Measurements from ENCODE around the gene GPR132. TPM values are rescaled to one million over a fixed set of nuclear protein-coding genes. Genes with fewer than 3 reads are reported as not detected.
A peak's percentile ranks its signal among the peaks of the same experiment; 100 is the strongest.

GPR132 gene
- total and polyA plus RNA-seq, 10 of the 15 experiments (the other 5 are each of a cell fraction or from before 2014, with no cell fraction given) = 1.9 to 49.3 (median 20.4) TPM

- H2AFZ ChIP-seq (ENCODE audit: control insufficient read depth, low read depth, low read length) = no peak overlapping the region
- ChIA-PET SMC1A (ENCODE audit: uncharacterized antibody, unreplicated experiment) (interaction anchor here (1.7 kb wide), 1 partner anchor 22 kb away, joined by 5 read pairs; no protein-coding TSS in a partner anchor), POLR2A (interaction anchor here (2.4 kb wide), 1 partner anchor 41 kb away, joined by 14 read pairs; the partner anchor contains the start of gene GPR132), RAD21 (ENCODE audit: unreplicated experiment) (no interaction called here), CTCF (interaction anchor here (1.1 to 5.0 kb wide), 2 partner anchors 13 to 22 kb away, joined by 4 to 28 read pairs; no protein-coding TSS in a partner anchor)
- FAIRE-seq (no peak), DNase-seq (ENCODE audit: low read depth, low spot score) (no peak), ATAC-seq (no peak)
- intact Hi-C loops (cut with micrococcal nuclease; ENCODE audit: unreplicated experiment) (loop anchor here (5.0 kb wide), 1 partner anchor 43 kb away; the partner anchor contains the start of gene GPR132), in situ Hi-C loops (cut with MboI) (no loop called here)
- TF ChIP-seq BCL3 (IDR thresholded peaks at IDR 0.05; ENCODE audit: borderline replicate concordance, insufficient read depth, low read depth, low read length, poor library complexity, severe bottlenecking) = no peak
- no peak for TF ChIP-seq RBBP5 (conservative IDR thresholded peaks at IDR 0.05)
- no peak for TF ChIP-seq ZBTB4 (CRISPR knock-in tag; IDR thresholded peaks at IDR 0.05)
- no peak for TF ChIP-seq TARDBP (IDR thresholded peaks at IDR 0.05; ENCODE audit: borderline replicate concordance)
- no peak for TF ChIP-seq E2F4 (IDR thresholded peaks at IDR 0.05; ENCODE audit: low read depth, low read length)
- TF ChIP-seq CHD4 (IDR thresholded peaks at IDR 0.05) = no peak
- no peak for TF ChIP-seq RELA (IDR thresholded peaks at IDR 0.05; ENCODE audit: borderline replicate concordance, partially characterized antibody)
- no peak for TF ChIP-seq RCOR1 (conservative IDR thresholded peaks at IDR 0.05; ENCODE audit: low read depth, low read length)
- TF ChIP-seq NFXL1 (IDR thresholded peaks at IDR 0.05; ENCODE audit: borderline replicate concordance) = no peak
- TF ChIP-seq WRNIP1 (IDR thresholded peaks at IDR 0.05; ENCODE audit: borderline replicate concordance, low read depth, low read length) = no peak
- no peak for TF ChIP-seq TCF7 (IDR thresholded peaks at IDR 0.05; ENCODE audit: borderline replicate concordance)
- no peak for TF ChIP-seq BACH1 (IDR thresholded peaks at IDR 0.05; ENCODE audit: borderline replicate concordance)
- TF ChIP-seq GABPA (IDR thresholded peaks at IDR 0.05; ENCODE audit: low read depth) = no peak
- no peak for TF ChIP-seq SMAD1 (IDR thresholded peaks at IDR 0.05; ENCODE audit: low read depth, partially characterized antibody)
- no peak for TF ChIP-seq ASH2L (IDR thresholded peaks at IDR 0.05; ENCODE audit: borderline replicate concordance, low read depth)
- H3K36me3 ChIP-seq (ENCODE audit: control insufficient read depth in 2 of 2, insufficient read depth in 2 of 2, low read length in 1 of 2) = peaks cover 0 to 2% of the 10 kb centered on the region in 2 experiments; a peak in 2 of 4 replicates
- peak overlapping the region; percentile 84 for H3K27ac ChIP-seq (ENCODE audit: control insufficient read depth, insufficient read depth)
- peaks cover 26% of the 10 kb centered on the region for H3K4me1 ChIP-seq (ENCODE audit: control insufficient read depth, insufficient read depth, low read length)
- H3K9me3 ChIP-seq (replicated peaks; ENCODE audit: control insufficient read depth, insufficient read depth, low read length) = peaks cover 5% of the 10 kb centered on the region; the same call in 1 of the 3 replicates
- no peaks in the 10 kb centered on the region for H3K27me3 ChIP-seq (replicated peaks in 1 of 2; ENCODE audit: control insufficient read depth in 2 of 2, insufficient read depth in 2 of 2, low read length in 1 of 2)
- peaks cover 37% of the 10 kb centered on the region for H3K79me2 ChIP-seq (ENCODE audit: control insufficient read depth, insufficient read depth, low read length)
- WGBS (ENCODE audit: insufficient coverage, insufficient replicate concordance, low lambda C conversion rate, missing lambda C conversion rate) = 54% methylated on average over 4 of the region's 4 CpGs
- H3K4me2 ChIP-seq (ENCODE audit: control insufficient read depth, insufficient read depth) = no peak overlapping the region
- BruUV-seq (replicated peaks) = no TSS peak
- no peaks in the 10 kb centered on the region for H4K20me1 ChIP-seq (ENCODE audit: control insufficient read depth, insufficient read depth)
- no peak overlapping the region for H3K4me3 ChIP-seq
- H3K9ac ChIP-seq (ENCODE audit: control insufficient read depth, insufficient read depth, low read length) = no peak overlapping the region
Measured at GRCh38 chr14:105023791-105024480, 41.3 kb downstream of the GPR132 start.
